ENCODE data around the gene DAGLA. TPM values are rescaled to one million over a fixed set of nuclear protein-coding genes. Genes with fewer than 3 reads are reported as not detected.

The DAGLA gene
- total and polyA plus RNA-seq, 8 donors, result 3.7 to 6.9 (median 5.2) TPM

DNA sequence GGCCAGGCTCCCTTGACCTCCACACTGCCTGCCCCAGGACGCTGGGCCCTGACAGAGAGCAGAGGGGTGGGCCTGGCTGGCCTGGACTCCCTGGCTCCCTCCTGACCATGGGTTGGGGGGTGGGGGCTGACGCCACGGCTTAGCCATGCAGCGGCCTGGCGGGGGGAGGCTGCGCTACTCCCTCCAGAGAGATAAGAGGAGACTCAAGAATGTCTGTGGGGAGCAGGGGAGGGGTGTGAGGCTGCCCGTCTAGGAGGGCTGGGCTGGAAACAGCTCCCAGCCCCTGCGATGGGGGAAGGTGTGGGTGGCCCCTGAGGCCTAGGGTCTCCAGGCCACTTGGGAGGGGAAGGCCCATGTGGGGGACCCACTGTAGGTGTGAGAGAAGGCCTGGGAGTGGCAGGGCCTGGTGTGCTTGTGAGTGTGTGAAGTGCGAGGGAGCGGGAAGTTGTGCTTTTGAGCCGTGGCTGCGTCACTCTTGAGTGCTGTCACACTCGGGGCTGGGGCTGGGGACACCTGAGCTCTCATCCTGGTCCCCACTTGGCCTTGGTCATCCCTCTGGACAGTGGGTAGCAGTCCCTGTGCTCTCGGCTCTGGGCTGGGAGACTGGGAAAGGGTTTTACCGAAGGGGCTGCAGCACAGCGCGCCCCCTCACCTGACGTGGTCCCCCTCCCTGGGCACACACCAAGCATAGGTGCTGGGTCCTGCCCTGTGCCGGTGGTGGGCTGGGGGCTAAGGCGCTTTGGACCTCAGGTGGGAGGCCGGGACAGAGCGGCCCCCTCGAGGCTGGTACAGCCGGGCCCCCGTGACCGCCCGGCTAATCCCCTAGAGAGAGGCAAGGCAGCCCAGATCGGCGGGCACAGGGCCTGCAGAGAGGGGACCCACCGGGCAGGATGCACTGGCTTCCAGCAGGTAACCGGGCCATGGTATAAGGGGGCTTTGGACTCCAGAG, 74.6 kb downstream of the DAGLA start:
- Histone ChIP-seq H3K9me3 (no peaks in the 10 kb centered on the region), H3K4me3 (peak overlapping the region in 2 of 4 donors; percentile 72 to 82), H3K4me1 (peaks cover 31 to 45% (median 38%) of the 10 kb centered on the region in 3 donors), H3K27ac (peak overlapping the region; percentile 92 to 97 (median 96)), H3K36me3 (no peaks in the 10 kb centered on the region), H3K27me3 (no peaks in the 10 kb centered on the region)
- WGBS, 2 donors, result 51 to 52% methylated on average over 28 to 31 of the region's 31 CpGs
- FAIRE-seq, result no peak
- TF ChIP-seq, protein P1, sequence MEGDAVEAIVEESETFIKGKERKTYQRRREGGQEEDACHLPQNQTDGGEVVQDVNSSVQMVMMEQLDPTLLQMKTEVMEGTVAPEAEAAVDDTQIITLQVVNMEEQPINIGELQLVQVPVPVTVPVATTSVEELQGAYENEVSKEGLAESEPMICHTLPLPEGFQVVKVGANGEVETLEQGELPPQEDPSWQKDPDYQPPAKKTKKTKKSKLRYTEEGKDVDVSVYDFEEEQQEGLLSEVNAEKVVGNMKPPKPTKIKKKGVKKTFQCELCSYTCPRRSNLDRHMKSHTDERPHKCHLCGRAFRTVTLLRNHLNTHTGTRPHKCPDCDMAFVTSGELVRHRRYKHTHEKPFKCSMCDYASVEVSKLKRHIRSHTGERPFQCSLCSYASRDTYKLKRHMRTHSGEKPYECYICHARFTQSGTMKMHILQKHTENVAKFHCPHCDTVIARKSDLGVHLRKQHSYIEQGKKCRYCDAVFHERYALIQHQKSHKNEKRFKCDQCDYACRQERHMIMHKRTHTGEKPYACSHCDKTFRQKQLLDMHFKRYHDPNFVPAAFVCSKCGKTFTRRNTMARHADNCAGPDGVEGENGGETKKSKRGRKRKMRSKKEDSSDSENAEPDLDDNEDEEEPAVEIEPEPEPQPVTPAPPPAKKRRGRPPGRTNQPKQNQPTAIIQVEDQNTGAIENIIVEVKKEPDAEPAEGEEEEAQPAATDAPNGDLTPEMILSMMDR (IDR thresholded peaks at IDR 0.05), result no peak
- ATAC-seq, result peak in 2 of 4 donors; percentile 4 to 21
- intact Hi-C loops (cut with DNase I), result no loop called here
- DNase-seq, result no peak

DNA sequence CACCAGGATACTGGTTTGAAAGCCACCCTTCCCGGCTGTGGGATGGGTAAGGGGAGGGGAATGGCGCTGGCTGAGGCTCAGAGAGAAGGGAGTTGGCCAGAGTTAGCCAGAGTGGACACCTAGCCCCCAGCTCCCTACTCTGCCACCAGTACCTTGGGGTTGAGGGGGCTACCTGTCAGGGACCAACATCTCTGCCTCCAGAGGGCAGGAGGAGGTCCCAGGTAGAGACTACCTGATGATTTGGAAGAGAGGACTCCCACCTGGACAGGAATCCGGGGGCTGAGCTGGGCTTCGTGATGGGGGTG, 75.9 kb downstream of the DAGLA start:
- intact Hi-C loops (cut with DNase I), result no loop called here
- no peak for ATAC-seq
- WGBS, 2 donors, result 49 to 55% methylated on average over 3 to 4 of the region's 4 CpGs

DNA sequence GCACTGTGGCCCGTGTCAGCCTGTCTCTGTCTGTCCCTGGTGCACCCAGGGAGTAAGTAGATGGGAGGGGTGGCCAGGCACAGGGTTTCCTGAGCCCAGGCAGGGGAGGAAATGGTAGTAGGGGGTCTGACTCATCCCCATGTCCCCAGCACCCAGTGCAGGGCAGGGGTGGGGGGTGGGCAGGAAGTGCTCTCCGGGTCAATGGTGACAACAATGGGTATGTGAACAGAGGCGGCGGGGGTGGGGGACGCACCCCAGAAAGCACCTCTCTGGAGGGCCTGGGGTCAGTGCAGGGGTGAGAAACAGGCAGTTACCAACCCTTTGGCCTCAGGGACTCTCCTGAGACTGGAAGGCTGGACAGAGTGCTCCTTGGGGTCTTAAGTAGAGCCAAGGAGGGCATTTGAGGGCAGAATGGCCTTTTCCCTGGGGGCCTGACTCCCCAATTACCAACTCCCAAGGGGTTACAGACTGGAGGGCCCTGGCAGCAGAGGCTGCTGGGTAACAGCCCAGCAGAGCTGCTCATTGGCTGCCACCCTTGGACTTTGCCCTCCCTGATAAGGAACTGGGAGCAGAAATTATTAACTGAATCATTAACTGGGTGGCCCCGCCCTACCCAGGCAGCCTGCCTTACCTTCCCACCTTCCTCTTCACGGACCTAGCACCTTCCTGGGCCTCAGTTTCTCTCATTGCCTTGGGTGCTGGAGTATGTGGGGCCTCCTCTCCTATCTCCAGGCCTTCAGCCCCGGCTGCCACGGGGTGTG, 76.4 kb downstream of the DAGLA start:
- H3K9me3 ChIP-seq, result no peaks in the 10 kb centered on the region
- H3K36me3 ChIP-seq, result no peaks in the 10 kb centered on the region
- FAIRE-seq (no peak), DNase-seq (peak; percentile 77 to 94 (median 91)), ATAC-seq (peak; percentile 84 to 89 (median 87))
- peak overlapping the region; percentile 92 to 97 (median 96) for H3K27ac ChIP-seq
- WGBS, 2 donors, result 7 to 15% methylated on average over 9 of the region's 9 CpGs
- intact Hi-C loops (cut with DNase I), result no loop called here
- H3K4me3 ChIP-seq, result peak overlapping the region in 2 of 4 donors; percentile 35 to 82
- H3K4me1 ChIP-seq, result peaks cover 31 to 44% (median 38%) of the 10 kb centered on the region in 3 donors
- H3K27me3 ChIP-seq, result no peaks in the 10 kb centered on the region
- TF ChIP-seq, protein P1 (IDR thresholded peaks at IDR 0.05), result no peak

More for the DNA sequence above, 75.9 kb downstream of the DAGLA start:
- FAIRE-seq (no peak), DNase-seq (no peak)
- TF ChIP-seq, protein P1 (IDR thresholded peaks at IDR 0.05), result no peak
- H3K36me3 ChIP-seq, result no peaks in the 10 kb centered on the region
- peaks cover 31 to 45% (median 38%) of the 10 kb centered on the region in 3 donors for H3K4me1 ChIP-seq
- H3K27ac ChIP-seq, result peak overlapping the region; percentile 92 to 97 (median 96)
- H3K27me3 ChIP-seq, result no peaks in the 10 kb centered on the region
- peak overlapping the region in 2 of 4 donors; percentile 72 to 82 for H3K4me3 ChIP-seq
- no peaks in the 10 kb centered on the region for H3K9me3 ChIP-seq

DNA sequence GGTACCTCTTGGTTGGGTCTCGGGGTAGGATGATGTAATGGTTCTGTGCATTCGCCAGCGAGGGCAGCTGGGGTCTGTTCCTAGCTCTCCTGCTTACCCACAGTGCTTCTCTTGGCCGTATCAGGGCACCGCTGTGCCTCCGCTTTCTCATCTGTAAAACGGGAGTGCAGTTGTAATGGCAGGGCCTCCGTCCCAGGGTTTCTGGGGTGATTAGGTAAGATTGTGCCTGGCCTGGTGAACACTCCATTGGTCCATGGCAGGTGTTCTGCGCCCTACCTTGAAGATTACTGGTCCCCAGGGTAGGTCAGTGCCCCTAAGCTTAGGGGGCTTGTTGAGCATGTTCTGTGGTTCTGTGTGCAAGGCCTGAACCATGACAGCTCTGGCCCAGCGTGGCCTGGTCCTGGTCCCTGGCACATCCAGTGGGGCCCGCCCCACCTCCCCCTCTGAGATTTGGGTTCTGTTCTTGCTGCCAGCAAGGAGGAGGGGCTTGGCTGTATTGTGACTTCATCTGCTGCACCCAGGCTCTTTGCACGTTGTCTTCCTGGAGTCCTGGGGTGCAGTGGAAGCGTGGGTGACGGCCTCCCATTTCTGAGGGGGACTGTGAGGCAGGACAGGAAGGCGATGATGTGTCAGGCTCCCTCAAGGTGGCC, 77.1 kb downstream of the DAGLA start:
- TF ChIP-seq, protein P1 (IDR thresholded peaks at IDR 0.05), result no peak
- Histone ChIP-seq H3K27ac (peak overlapping the region; percentile 92 to 97 (median 96)), H3K4me1 (peaks cover 31 to 41% (median 38%) of the 10 kb centered on the region in 3 donors), H3K27me3 (no peaks in the 10 kb centered on the region), H3K36me3 (no peaks in the 10 kb centered on the region), H3K9me3 (no peaks in the 10 kb centered on the region), H3K4me3 (peak overlapping the region in 2 of 4 donors; percentile 28 to 35)
- ATAC-seq (peak; percentile 9 to 37 (median 21)), DNase-seq (peak in 1 of 6 donors; percentile 55), FAIRE-seq (no peak)
- intact Hi-C loops (cut with DNase I), result no loop called here
- WGBS, 2 donors, result 26 to 32% methylated on average over 15 of the region's 15 CpGs

All from pancreas (tissue), 10 donors.